ENCODE results near the gene FAM9A. TPM values are rescaled to one million over a fixed set of nuclear protein-coding genes. Genes with fewer than 3 reads are reported as not detected.
"Not testable (repeated sequence)": the region's sequence is repeated elsewhere in the genome, so short reads cannot be mapped to it uniquely, and the experiment has no call there.

FAM9A gene
- total RNA-seq, 1 experiment from 2014 or later, result not detected

DNA sequence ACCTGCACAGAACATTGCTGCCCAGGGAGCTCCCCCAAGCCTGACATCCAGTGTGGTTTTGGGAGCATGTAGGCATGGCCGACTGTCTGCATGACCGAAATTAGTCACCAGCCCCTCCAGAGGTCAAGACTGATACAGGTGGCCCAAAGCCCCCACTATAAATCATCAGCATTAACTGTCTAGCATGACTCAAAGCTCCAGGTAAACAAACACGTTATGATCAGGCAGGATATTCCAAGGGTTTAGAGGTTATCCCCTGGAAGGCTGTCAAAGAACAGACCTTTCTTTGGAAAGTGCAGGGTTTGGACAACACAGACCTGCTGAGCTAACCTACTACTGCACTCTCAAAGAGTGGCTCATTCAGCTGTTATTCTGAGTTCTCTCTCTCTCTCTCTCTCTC, 2.1 kb upstream of the FAM9A start:
- no peak for DNase-seq (ENCODE audit: low read depth)

DNA sequence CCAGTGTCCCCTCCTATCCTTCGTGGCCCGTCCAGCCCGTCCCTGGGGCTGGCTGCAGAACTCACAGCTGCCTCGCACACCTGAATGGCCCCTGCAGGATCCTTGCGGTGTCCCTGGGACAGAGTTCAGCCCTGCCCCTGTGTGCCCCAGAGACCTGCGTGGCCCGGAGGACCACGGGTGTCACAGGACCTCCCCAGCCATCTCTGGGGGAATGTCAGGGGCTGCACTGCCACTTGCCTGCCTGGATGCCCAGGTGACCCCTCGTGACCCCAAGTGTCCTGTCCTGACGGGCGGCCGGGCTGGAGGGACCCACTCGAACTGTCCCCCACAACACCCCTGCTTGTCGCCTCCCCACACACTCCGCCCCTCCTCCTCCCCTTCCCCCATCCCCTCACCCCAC, 832 bp downstream of the FAM9A start:
- DNase-seq (ENCODE audit: low read depth), result not testable (repeated sequence)

DNA sequence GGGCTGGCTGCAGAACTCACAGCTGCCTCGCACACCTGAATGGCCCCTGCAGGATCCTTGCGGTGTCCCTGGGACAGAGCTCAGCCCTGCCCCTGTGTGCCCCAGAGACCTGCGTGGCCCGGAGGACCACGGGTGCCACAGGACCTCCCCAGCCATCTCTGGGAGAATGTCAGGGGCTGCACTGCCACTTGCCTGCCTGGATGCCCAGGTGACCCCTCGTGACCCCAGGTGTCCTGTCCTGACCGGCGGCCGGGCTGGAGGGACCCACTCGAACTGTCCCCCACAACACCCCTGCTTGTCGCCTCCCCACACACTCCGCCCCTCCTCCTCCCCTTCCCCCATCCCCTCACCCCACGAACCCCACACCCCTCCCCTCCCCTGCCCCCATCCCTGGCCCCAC, 1.9 kb downstream of the FAM9A start:
- DNase-seq (ENCODE audit: low read depth), result not testable (repeated sequence)

DNA sequence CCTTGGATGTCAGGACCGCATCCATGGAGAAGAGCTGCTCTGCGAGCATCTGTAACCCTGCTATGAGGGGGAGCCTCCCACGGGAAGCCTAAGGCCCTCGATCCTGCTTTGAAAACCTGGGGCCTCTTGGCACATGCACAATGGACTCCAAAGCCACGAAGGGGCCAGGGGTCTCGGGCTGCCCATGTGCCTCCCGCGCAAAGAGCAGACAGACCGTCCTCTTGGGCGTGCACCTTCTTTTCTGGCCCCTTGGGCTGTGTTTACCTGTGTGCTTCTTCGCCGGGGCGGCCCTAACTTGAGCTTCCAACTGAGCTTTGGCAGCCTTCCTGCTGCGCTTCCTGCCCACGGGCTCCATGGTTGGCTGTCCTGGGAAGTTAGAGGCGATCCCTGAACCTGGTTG, 2.5 kb downstream of the FAM9A start:
- DNase-seq (ENCODE audit: low read depth), result not testable (repeated sequence)

GRCh38 chrX:8787119-8787518, 14.1 kb downstream of the FAM9A start:
- not testable (repeated sequence) for DNase-seq (ENCODE audit: low read depth)

GRCh38 chrX:8784162-8784561, 17.0 kb downstream of the FAM9A start:
- DNase-seq (ENCODE audit: low read depth), result no peak

DNA sequence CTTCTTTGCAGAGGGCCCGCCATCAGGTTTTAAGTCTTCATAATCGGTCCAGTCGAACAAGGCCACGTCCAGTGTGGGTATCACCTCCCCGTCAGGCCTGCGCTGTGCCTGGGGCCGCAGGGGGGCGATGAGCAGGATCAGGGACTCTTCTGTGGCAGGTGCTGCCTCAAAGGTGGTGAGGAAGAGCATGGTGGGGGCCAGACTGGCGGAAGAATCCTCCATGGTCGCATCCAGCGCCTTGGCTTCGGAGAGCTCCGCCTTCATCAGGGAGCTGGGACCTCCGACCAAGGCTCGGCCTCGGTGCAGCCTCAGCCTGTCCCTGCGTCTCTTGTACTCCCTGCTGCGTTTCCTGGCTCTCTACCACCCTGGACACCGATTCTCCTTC, 17.5 kb downstream of the FAM9A start:
- DNase-seq (ENCODE audit: low read depth), result no peak

DNA sequence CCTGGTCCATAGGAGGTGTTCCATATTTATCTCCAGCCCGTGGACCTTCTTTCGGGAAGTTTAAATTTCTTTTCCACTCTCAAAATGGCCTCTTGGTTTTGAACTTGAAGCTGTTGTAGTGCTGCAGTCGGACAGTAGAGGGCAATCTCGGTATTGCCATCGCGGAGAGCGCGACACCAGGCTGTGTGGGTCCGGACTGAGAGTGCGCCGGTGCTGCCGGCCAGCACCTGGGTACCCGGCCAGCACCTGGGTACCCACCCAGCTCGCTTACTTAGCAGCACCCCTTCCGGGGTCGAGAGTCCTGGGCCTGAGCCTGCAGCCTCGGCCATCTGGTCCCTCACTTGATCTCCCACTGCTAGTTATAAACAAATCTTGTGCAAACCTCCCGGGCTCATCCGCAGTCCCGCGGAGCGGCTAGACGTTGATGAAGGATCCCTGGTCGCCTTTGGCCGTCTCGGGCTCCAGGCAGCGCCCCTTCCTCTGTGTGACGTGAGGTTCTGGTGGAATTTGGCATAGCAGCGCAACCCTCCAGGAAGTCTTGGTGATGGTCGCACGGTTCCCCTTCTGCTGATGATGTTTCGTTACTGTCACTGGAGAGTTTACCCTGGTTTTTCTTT, 18.0 kb downstream of the FAM9A start:
- peak; percentile 15 for DNase-seq (ENCODE audit: low read depth)

GRCh38 chrX:8782595-8782994, 18.6 kb downstream of the FAM9A start:
- no peak for DNase-seq (ENCODE audit: low read depth)

- DNase-seq (ENCODE audit: low read depth), result not testable (repeated sequence)
These were observed 19.3 kb downstream of the FAM9A start for GRCh38 chrX:8781921-8782320.

DNA sequence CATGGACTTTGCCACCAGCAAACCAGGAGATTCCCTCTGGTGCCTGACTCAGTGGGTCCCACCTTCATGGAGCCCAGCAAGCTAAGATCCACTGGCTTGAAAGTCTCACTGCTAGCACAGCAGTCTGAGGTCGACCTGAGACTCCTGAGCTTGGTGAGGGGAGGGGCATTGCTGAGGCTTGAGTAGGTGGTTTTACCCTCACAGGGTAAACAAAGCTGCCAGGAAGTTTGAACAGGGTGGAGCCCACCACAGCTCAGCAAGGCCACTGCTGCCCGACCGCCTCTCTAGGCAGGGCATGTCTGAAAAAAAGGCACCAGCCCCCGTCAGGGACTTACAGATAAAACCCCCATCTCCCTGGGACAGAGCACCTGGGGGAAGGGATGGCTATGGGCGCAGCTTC, 28.1 kb downstream of the FAM9A start:
- DNase-seq (ENCODE audit: low read depth), result no peak

GRCh38 chrX:8760021-8760420, 41.2 kb downstream of the FAM9A start:
- no peak for DNase-seq (ENCODE audit: low read depth)

GRCh38 chrX:8758706-8759105, 42.5 kb downstream of the FAM9A start:
- DNase-seq (ENCODE audit: low read depth), result not testable (repeated sequence)

- DNase-seq (ENCODE audit: low read depth), result peak; percentile 49
These were observed 43.4 kb downstream of the FAM9A start for GRCh38 chrX:8757609-8758389.

DNA sequence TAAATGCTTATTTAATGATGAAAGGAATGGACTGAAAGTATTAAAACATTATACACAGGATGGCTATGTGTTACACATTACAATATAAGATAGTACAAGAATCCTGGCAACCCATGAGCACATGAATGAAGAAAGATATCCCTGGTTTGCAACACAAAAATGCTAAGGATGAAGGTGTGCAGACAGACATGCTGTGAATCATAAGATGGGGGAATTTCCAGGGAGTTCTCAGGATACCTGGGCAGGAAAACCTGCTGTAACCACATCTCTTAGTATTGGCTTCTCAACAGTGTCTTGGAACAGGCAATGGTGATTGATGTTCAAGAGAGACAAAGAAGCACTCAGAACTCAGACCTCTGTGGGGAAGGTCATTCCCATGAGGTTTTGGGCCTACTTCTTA, 45.4 kb downstream of the FAM9A start:
- no peak for DNase-seq (ENCODE audit: low read depth)

GRCh38 chrX:8755116-8755515, 46.1 kb downstream of the FAM9A start:
- DNase-seq (ENCODE audit: low read depth), result no peak

DNA sequence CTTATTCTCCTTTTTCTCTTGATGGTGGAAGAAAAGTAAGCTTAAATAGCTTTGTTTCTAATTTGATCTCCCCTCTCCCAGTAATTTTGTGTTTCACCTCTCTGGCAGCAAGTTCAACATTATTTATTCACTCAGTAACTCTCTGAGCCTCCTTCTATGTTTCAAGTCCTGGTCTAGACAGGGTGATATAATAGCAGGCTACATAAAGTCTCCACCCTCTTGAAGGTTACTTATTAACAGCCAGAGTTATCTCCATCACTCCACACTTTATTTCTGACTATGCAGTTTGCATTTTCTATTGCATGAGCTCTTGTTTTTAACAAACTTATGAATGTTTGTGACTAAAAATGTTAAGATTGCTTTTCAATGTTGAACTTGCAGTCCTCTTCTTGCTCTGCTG, 51.5 kb downstream of the FAM9A start:
- no peak for DNase-seq (ENCODE audit: low read depth)

DNA sequence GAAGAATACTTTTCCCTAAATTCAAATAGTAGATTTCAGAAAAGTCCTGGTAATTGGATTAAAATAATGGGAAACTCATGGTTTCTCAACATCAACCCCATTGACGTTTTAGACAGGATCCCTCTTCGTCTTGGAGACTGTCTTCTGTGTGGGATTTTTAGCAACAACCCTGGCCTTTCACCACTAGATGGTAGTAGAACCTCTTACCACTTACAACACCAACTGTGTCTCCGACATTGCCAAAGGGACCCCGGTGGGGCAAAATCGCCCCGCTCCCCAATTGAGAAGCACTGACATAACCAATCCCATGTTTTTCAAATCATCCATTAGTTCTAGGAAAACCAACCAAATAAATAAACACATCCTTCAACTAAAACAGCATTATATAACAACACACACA, 52.3 kb downstream of the FAM9A start:
- DNase-seq (ENCODE audit: low read depth), result peak; percentile 14

GRCh38 chrX:8743126-8743732, 58.0 kb downstream of the FAM9A start:
- peak; percentile 16 for DNase-seq (ENCODE audit: low read depth)

DNA sequence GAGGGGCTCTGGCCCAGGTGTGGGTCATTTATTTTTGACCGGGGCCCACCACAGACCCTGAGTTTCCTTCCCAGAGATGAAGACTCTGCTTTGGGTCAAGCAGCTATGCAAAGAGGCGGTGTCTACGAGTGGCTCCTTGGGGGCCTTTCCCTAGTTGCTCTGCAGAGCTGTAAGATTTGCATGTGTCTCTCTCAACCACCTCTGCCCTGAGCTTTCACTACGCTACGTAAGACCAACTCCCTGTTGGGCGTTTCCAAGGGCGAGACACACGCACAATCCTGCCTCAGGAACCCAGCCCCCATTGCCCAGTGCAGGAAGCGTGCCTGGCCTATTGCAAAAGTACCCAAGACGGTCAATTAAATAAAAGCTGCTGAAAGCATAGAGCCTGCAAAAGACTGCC, 59.2 kb downstream of the FAM9A start:
- DNase-seq (ENCODE audit: low read depth), result no peak

All from LHCN-M2 (cell line).